Ishikawa (cell line): ENCODE results near the gene KRT80.

Experiments
- EP300 ChIP-seq: IDR thresholded peaks from 2 replicates; pipeline ENCODE4 v1.6.1; 2012; ENCODE audit warnings: borderline replicate concordance
- FOXM1 ChIP-seq: IDR thresholded peaks from 2 replicates; pipeline ENCODE4 v1.6.1; 2012; ENCODE audit warnings: low read depth, borderline replicate concordance
- NFIC ChIP-seq: IDR thresholded peaks from 2 replicates; pipeline ENCODE4 v1.6.1; 2012
- RAD21 ChIP-seq: IDR thresholded peaks from 2 replicates; pipeline ENCODE4 v1.6.1; 2012; ENCODE audit warnings: low read depth
- TAF1 ChIP-seq: IDR thresholded peaks from 2 replicates; pipeline ENCODE4 v1.6.1; 2012; ENCODE audit warnings: low read depth, mild to moderate bottlenecking
- TEAD4 ChIP-seq: IDR thresholded peaks from 2 replicates; pipeline ENCODE4 v1.6.1; 2012
- YY1 ChIP-seq: IDR thresholded peaks from 2 replicates; pipeline ENCODE4 v1.6.1; 2012; ENCODE audit warnings: low read depth
- TF ChIP-seq, protein P1 (sequence below): IDR thresholded peaks from 2 replicates; pipeline ENCODE4 v1.6.1; 2012; ENCODE audit warnings: low read depth, mild to moderate bottlenecking
- TF ChIP-seq, protein P2 (sequence below): IDR thresholded peaks from 2 replicates; pipeline ENCODE4 v1.6.1; 2012

DNA sequence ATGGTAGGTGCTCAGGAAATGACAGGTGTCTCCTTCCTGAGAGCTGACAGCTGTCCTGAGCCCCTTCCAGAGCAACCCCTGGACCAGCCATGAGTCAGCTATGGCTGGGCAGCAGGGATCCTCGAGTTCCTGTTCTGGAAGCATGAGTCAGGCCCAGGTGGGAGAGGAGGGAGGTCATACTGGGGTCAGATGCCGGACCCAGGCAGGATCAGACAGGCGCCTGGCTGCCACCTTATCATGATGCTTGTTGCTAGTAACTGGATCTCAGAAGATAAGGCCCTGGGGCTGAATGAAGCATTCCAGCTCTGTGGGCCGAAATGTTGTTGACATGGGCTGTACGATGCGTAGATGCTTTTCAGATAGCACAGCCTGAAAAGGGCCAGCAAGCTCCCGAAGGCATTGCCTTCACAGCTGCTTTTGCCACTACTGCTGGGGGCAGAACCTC lies 23.8 kb upstream of the KRT80 start:
- TF ChIP-seq RAD21 (peak; percentile 20; the same call in 1 of the 2 replicates), YY1 (no peak), FOXM1 (peak; percentile 63; the same call in 1 of the 2 replicates), EP300 (peak; percentile 88), TAF1 (no peak), TEAD4 (peak; percentile 66), NFIC (peak; percentile 67)
- TF ChIP-seq, protein P1, sequence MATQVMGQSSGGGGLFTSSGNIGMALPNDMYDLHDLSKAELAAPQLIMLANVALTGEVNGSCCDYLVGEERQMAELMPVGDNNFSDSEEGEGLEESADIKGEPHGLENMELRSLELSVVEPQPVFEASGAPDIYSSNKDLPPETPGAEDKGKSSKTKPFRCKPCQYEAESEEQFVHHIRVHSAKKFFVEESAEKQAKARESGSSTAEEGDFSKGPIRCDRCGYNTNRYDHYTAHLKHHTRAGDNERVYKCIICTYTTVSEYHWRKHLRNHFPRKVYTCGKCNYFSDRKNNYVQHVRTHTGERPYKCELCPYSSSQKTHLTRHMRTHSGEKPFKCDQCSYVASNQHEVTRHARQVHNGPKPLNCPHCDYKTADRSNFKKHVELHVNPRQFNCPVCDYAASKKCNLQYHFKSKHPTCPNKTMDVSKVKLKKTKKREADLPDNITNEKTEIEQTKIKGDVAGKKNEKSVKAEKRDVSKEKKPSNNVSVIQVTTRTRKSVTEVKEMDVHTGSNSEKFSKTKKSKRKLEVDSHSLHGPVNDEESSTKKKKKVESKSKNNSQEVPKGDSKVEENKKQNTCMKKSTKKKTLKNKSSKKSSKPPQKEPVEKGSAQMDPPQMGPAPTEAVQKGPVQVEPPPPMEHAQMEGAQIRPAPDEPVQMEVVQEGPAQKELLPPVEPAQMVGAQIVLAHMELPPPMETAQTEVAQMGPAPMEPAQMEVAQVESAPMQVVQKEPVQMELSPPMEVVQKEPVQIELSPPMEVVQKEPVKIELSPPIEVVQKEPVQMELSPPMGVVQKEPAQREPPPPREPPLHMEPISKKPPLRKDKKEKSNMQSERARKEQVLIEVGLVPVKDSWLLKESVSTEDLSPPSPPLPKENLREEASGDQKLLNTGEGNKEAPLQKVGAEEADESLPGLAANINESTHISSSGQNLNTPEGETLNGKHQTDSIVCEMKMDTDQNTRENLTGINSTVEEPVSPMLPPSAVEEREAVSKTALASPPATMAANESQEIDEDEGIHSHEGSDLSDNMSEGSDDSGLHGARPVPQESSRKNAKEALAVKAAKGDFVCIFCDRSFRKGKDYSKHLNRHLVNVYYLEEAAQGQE = no peak
- TF ChIP-seq, protein P2, sequence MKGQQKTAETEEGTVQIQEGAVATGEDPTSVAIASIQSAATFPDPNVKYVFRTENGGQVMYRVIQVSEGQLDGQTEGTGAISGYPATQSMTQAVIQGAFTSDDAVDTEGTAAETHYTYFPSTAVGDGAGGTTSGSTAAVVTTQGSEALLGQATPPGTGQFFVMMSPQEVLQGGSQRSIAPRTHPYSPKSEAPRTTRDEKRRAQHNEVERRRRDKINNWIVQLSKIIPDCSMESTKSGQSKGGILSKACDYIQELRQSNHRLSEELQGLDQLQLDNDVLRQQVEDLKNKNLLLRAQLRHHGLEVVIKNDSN = no peak
